Stimulated activated CD4-positive, alpha-beta T cell treated with anti-CD3 and anti-CD28 coated beads, Interleukin-1b, Interleukin-23, amount 100 ng/mL, for 1 hour (primary cell): Measurements from ENCODE around the gene ANKHD1.
"Not testable (repeated sequence)": the region's sequence is repeated elsewhere in the genome, so short reads cannot be mapped to it uniquely, and the experiment has no call there.

Experiments used
- DNase-seq, 2 donors: peaks; one replicate each; pipeline ENCODE4 v3.0.0-alpha.2; 2020; ENCODE audit warnings: low read depth in 2 of 2

Gene ANKHD1

GRCh38 chr5:140423609-140424008, 22.0 kb downstream of the ANKHD1 start:
- DNase-seq = no peak

DNA sequence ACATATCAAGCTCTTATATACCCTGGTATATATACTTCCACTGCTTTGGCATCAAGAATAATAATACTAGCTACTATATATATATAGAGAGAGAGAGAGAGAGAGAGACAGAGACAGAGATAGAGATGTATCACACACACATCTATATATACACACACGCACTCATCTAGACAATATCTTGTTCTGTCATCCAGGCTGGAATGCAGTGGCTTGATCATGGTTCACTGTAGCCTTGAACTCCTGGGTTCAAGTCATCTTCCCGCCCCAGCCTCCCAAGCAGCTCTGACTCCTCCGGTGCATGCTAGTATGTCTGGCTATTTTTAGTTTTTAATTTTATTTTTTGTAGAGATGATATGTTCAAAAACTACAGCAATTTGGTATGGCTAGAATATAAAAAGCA, 22.5 kb downstream of the ANKHD1 start:
- DNase-seq = no peak

GRCh38 chr5:140427726-140428125, 26.1 kb downstream of the ANKHD1 start:
- DNase-seq = not testable (repeated sequence)

DNA sequence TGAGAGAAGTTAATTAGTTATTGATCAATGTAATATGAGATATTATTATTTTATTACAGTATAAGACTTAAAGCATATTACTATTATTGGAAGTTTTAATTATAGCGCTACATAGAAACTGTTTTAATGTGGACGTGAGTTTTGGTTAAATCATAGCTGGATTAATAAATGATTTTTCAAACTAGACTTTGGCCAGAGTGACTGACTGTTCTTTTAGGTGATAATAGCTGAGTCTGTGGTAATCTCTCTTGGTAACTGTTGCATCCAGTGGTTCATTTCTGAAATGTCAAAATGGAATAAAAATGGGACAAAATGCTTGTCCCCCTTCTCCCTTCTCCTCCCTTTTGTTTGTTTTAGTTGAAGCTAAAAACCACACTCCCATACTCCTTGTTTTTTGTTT, 28.1 kb downstream of the ANKHD1 start:
- no peak for DNase-seq

GRCh38 chr5:140432212-140432611, 30.6 kb downstream of the ANKHD1 start:
- DNase-seq = no peak

DNA sequence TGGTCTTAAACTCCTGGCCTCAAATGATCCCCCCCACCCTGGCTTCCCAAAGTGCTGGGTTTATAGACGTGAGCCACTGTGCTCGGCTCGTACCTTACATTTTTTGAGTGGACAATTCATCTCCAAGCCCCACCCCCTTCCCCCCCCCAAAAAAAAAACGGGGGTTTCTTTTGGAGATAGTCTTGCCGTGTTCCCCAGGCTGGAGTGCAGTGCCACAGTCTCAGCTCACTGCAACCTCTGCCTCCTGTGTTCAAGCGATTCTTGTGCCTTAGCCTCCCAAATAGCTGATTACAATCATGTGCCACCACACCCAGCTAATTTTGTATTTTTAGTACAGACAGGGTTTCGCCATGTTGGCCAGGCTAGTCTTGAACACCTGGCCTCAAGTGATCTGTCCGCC, 31.3 kb downstream of the ANKHD1 start:
- no peak for DNase-seq

DNA sequence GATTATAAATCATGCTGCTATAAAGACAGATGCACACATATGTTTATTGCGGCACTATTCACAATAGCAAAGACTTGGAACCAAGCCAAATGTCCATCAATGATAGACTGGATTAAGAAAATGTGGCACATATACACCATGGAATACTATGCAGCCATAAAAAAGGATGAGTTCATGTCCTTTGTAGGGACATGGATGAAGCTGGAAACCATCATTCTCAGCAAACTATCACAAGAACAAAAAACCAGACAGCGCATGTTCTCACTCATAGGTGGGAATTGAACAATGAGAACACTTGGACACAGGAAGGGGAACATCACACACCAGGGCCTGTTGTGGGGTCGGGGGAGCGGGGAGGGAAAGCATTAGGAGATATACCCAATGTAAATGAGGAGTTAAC, 55.7 kb downstream of the ANKHD1 start:
- DNase-seq = not testable (repeated sequence)

DNA sequence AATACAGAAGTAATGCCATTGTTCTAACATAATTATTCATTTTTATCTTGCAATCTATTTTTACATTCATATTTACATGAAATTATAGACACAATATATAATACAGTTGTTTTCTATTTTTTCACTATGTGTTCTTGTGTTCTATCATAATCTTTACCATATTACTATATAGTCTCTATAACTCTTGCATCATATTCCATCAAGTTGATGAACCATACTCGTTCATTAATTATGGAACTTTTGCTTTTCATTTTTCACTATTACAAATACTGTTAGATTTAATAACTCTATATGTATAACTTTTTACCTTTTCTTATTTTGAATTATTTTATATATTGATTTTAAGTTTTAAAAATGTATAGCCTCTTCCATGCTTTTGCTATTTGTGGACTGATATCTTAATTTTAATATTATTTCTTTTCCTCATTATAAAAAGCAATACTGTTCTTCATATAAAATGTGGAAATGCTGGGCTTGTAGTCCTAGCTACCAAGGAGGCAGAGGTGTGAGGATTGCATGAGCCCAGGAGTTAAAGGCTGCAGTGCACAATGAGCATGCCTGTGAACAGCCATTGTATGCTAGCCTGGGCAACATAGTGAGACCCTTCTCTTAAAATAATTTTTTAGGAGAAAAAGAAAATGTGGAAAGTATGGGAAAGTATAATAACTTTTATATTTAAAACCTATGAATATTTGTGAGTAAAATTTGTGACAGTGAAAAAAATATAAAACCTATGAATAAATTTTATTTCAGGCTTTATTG, 65.5 kb downstream of the ANKHD1 start:
- DNase-seq = no peak

DNA sequence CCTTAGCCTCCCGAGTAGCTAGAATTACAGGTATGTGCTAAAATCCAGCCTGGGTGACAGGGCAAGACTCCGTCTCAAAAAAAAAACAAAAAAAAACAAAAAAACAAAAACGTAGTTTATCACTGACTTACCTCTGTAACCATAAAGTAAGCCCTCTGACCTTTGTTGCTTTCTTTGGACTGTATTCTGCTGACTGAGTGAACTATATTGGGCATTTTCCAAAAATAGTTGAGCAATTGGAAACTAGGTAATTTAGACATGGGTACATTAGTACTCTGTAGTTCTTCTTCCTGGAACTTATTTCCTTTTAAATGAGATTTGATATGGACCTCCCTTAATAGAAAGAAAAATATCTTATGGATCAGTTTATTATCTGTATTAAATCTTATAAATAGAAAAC, 66.6 kb downstream of the ANKHD1 start:
- no peak for DNase-seq

GRCh38 chr5:140469259-140469658, 67.6 kb downstream of the ANKHD1 start:
- DNase-seq = no peak

DNA sequence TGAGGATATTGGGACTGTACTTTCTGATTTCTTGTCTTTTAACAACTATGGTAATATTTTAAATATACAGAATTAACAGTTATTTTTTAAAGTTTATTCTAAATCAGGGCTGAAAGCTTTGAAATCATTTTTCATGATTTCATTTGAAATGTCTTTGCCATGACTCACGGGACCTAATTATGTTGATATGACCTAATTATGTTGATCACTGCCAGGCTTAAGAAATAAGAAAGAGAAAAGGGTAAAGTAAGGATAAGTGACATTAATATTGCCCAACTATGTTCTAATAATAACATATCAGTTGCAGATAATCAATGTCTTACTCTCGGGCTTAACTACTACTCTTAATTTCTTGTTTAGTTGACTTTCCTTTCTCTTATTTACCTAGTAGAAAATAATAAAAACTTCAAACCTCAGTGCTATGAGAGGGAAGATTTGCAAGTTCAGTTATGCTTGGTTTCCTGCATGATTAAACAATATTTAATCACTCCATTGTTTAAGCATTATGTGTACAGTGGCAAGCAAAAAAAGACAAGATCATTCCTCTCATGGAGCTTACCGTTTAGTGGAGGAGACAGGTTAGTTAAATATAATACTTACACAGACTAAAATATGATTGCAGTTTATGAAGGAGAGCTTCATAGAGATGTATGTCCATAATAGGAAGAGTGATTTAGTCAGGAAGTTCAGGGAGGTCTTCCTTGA, 78.8 kb downstream of the ANKHD1 start:
- no peak for DNase-seq

DNA sequence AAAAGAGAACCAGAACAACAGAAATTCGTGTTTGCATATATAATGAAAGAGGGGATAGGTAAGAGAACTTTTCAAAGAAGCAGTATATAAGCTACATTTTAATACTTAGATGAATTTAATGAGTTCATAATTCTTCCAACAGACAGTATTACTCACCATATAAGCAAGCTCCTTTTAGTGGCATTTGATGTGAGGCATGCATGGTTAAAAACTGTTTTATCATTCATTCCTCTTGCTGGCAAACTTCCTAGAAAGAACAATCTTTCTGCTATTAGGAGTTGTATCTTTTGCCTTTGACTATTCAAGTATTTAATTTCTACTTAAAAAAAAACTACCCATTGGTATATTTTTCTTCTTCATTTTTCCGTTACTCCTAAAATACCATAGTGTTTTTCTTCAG, 80.1 kb downstream of the ANKHD1 start:
- DNase-seq = no peak

DNA sequence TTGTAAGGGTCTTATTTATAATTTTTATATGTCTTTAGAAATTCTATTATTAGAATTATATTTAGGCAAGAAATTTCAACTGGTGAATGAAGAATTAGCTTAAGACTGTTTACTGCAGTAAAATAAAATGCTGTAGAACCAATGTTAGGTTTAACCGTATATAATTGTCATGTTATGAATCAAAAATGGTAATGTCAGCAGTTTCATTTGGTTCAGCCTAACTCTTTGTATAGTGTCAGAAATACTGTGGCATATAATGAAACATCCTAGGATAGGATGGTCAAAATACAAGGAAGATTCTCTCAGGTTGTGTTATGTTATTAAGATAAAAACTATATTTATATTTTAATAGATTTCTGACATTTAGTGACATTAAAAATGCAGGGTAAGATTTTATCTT, 81.4 kb downstream of the ANKHD1 start:
- no peak for DNase-seq

DNA sequence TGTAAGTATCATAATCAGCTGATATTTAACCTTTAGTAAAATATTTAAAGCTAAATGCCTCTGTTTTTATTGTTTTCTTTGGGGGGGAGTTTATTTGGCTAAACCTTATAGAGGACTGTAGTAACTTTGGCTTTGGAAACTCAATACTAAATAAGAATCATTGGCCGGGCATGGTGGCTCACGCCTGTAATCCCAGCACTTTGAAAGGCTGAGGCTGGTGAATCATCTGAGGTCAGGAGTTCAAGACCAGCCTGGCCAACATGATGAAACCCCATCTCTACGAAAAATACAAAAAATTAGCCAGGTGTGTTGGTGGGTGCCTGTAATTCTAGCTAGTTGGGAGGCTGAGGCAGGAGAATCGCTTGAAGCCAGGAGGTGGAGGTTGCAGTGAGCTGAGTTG, 86.5 kb downstream of the ANKHD1 start:
- DNase-seq = not testable (repeated sequence)

GRCh38 chr5:140488914-140489313, 87.3 kb downstream of the ANKHD1 start:
- DNase-seq = no peak

GRCh38 chr5:140497897-140498296, 96.3 kb downstream of the ANKHD1 start:
- DNase-seq = no peak

- DNase-seq = no peak
Measured at GRCh38 chr5:140498591-140498990, 97.0 kb downstream of the ANKHD1 start.

DNA sequence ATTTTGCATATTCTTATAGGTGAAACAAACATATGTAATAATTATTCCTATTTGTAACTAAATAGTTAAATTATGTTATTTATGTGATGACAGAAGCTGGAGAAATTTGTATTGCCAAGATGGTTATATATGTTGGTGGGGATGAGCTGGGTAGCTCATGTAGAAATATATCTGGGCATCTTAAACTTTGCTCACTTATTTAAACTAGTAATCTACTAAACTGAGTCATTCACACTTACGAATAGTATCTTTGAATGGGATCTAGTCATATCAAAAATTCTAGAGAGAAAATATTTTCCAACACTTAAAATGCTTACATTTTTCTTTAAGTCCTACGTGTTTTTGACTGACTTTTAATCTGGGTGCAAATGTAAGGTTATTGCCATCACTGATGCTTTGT, 101.2 kb downstream of the ANKHD1 start:
- DNase-seq = no peak

- DNase-seq = no peak
Measured at GRCh38 chr5:140509898-140510297, 108.3 kb downstream of the ANKHD1 start.

DNA sequence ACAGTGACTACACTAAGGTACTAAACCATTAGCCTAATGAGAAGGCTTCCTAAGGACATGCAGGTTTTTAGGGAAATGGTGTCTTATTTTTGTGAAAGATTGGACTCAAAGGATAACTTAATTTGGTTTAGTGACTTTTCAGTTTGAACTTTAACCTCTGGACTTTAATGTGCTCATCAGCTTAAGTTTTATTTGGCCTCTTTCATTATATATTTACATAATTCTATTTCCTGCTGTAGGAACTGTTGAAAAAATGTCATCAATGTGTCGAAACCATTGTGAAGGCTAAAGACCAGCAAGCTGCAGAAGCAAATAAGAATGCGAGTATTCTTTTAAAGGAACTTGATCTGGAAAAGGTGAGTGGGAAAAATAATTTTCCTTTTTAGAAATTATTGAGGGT, 111.5 kb downstream of the ANKHD1 start:
- no peak for DNase-seq

- no peak for DNase-seq
Measured at GRCh38 chr5:140524003-140524402, 122.4 kb downstream of the ANKHD1 start.

DNA sequence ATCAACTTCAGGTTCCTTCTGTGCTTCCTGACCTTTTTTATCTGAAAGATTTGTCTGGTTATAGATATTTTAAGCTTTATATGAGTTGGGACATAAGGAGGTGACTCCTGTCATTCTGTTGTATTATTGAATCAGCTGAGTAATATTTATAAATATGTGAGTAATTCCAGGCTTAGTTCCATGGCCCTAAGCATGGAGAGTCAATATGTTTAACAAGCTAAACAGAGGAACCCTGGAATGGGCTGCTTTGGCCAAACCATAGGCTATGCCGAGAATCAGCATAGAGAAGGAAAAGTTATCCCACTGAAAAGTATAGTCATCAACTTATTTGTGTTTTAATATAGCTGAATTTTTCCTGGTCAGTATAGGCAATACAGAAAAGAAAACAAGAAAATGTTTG, 138.6 kb downstream of the ANKHD1 start:
- DNase-seq = no peak

- DNase-seq = no peak
Measured at GRCh38 chr5:140542972-140543371, 141.3 kb downstream of the ANKHD1 start.

- DNase-seq = no peak
Measured at GRCh38 chr5:140544986-140545385, 143.4 kb downstream of the ANKHD1 start.
